ENCODE results near the gene GHDC. TPM values are rescaled to one million over a fixed set of nuclear protein-coding genes. Genes with fewer than 3 reads are reported as not detected.

Gene GHDC
- total RNA-seq, 1 donor from 2014 or later: 6.4 TPM

- Mint-ChIP-seq H3K4me3 (peak overlapping the region; percentile 79), H3K27ac (no peak overlapping the region), H3K36me3 (no peaks in the 10 kb centered on the region), H3K9me3 (no peaks in the 10 kb centered on the region), H3K27me3 (peaks cover 83% of the 10 kb centered on the region), H3K4me1 (ENCODE audit: unreplicated experiment) (no peaks in the 10 kb centered on the region)
- TF ChIP-seq CTCF (conservative IDR thresholded peaks at IDR 0.05): no peak
- no peak for DNase-seq (ENCODE audit: extremely low spot score, unreplicated experiment)
These were observed 11.2 kb downstream of the GHDC start for GRCh38 chr17:42182927-42183734.

- Mint-ChIP-seq H3K27me3 (peaks cover 86% of the 10 kb centered on the region), H3K36me3 (no peaks in the 10 kb centered on the region), H3K9me3 (no peaks in the 10 kb centered on the region), H3K4me1 (ENCODE audit: unreplicated experiment) (no peaks in the 10 kb centered on the region), H3K27ac (no peak overlapping the region), H3K4me3 (peak overlapping the region; percentile 39)
- no peak for DNase-seq (ENCODE audit: extremely low spot score, unreplicated experiment)
- TF ChIP-seq CTCF (conservative IDR thresholded peaks at IDR 0.05): no peak
These were observed 12.5 kb downstream of the GHDC start for GRCh38 chr17:42181851-42182207.

GRCh38 chr17:42180922-42181850 lies 13.1 kb downstream of the GHDC start, which contains the start of gene KCNH4:
KCNH4 (minus strand) TSS chr17:42181142; CDS start chr17:42180945, 197 bp downstream.
- peak within 1 kb of the TSS; percentile 51 for H3K4me3 Mint-ChIP-seq
- no peak within 1 kb of the TSS for H3K27ac Mint-ChIP-seq
- H3K27me3 Mint-ChIP-seq: peaks cover 85% of the 10 kb centered on the region
- no peaks in the 10 kb centered on the region for H3K4me1 Mint-ChIP-seq (ENCODE audit: unreplicated experiment)
- H3K36me3 Mint-ChIP-seq: no peaks in the 10 kb centered on the region
- peak; percentile 46 for TF ChIP-seq CTCF (conservative IDR thresholded peaks at IDR 0.05)
- DNase-seq (ENCODE audit: extremely low spot score, unreplicated experiment): no peak
- H3K9me3 Mint-ChIP-seq: no peaks in the 10 kb centered on the region

GRCh38 chr17:42180411-42180921 lies 13.8 kb downstream of the GHDC start:
- Mint-ChIP-seq H3K36me3 (no peaks in the 10 kb centered on the region), H3K27ac (no peak overlapping the region), H3K9me3 (no peaks in the 10 kb centered on the region), H3K27me3 (peaks cover 84% of the 10 kb centered on the region), H3K4me1 (ENCODE audit: unreplicated experiment) (no peaks in the 10 kb centered on the region), H3K4me3 (peak overlapping the region; percentile 51)
- no peak for TF ChIP-seq CTCF (conservative IDR thresholded peaks at IDR 0.05)
- DNase-seq (ENCODE audit: extremely low spot score, unreplicated experiment): no peak

DNA sequence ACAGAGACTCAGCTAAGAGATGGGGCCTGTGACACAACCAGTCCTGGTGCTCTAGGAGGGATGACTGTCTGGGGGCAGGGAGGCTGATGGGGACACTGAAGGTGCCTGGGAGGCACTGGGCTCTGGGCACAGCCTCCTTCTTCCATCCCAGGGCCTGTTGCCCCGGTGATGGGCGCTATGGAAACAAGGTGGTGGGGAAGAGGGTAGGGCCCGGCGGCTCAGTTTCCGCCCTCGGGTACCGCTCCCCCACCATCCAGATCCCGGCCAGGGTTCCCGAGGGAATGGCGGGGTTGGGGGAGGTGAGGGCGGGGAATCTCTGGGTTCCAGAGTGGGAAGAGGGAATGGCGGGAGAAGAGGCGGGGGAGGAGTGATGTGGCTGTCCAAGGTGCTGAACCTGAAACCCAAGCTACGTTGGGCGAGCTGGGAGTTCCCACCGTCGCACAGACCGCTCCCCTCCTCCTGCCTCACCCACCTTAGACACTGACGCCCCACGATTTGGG lies 14.3 kb downstream of the GHDC start:
- no peak overlapping the region for H3K27ac Mint-ChIP-seq
- no peak for DNase-seq (ENCODE audit: extremely low spot score, unreplicated experiment)
- no peaks in the 10 kb centered on the region for H3K9me3 Mint-ChIP-seq
- H3K4me3 Mint-ChIP-seq: peak overlapping the region; percentile 51
- H3K36me3 Mint-ChIP-seq: no peaks in the 10 kb centered on the region
- no peaks in the 10 kb centered on the region for H3K4me1 Mint-ChIP-seq (ENCODE audit: unreplicated experiment)
- TF ChIP-seq CTCF (conservative IDR thresholded peaks at IDR 0.05): no peak
- peaks cover 84% of the 10 kb centered on the region for H3K27me3 Mint-ChIP-seq
